Stimulated activated CD4-positive, alpha-beta T cell treated with anti-CD3 and anti-CD28 coated beads, Interleukin-12 subunit alpha, Interleukin-12 subunit beta, amount 100 ng/mL, for 48 hours (primary cell): Measurements from ENCODE around the gene SLC35A3.

Experiments
- DNase-seq, 3 donors: peaks; one replicate each; pipeline ENCODE4 v3.0.0-alpha.2; 2020; ENCODE audit warnings: low read depth in 2 of 3, low spot score in 1 of 3

Gene SLC35A3

GRCh38 chr1:100074604-100075395 is 105.0 kb downstream of the SLC35A3 start:
- DNase-seq: no peak

GRCh38 chr1:100075773-100076172 is 106.0 kb downstream of the SLC35A3 start:
- DNase-seq: no peak

- DNase-seq: no peak
Measured at GRCh38 chr1:100076319-100076718, 106.5 kb downstream of the SLC35A3 start.

GRCh38 chr1:100076744-100077143 is 106.9 kb downstream of the SLC35A3 start:
- DNase-seq: no peak

- DNase-seq: no peak
Measured at GRCh38 chr1:100077531-100077930, 107.7 kb downstream of the SLC35A3 start.

- no peak for DNase-seq
Measured at GRCh38 chr1:100080331-100080730, 110.5 kb downstream of the SLC35A3 start.
